ENCODE data around the gene MID2.
"Not testable (repeated sequence)": the region's sequence is repeated elsewhere in the genome, so short reads cannot be mapped to it uniquely, and the experiment has no call there.

Gene MID2

GRCh38 chrX:107848591-107848990 is 22.9 kb downstream of the MID2 start:
- H3K36me3 ChIP-seq (ENCODE audit: insufficient read depth, low read length) = no peaks in the 10 kb centered on the region
- no peaks in the 10 kb centered on the region for H3K9me3 ChIP-seq (ENCODE audit: low read length)
- no peak overlapping the region for H3K9ac ChIP-seq (ENCODE audit: low read length)
- no peaks in the 10 kb centered on the region for H3K27me3 ChIP-seq (ENCODE audit: control insufficient read depth in 1 of 2, insufficient read depth in 2 of 2, low read length in 2 of 2)
- no peak overlapping the region for H3K4me3 ChIP-seq (ENCODE audit: low read depth in 1 of 2, low read length in 2 of 2)
- no peak overlapping the region for H3K27ac ChIP-seq (ENCODE audit: low read depth, low read length)
- H3K4me1 ChIP-seq (ENCODE audit: insufficient read depth, low read length) = no peaks in the 10 kb centered on the region

GRCh38 chrX:107849747-107850421 is 24.2 kb downstream of the MID2 start:
- Histone ChIP-seq H3K4me1 (ENCODE audit: insufficient read depth, low read length) (no peaks in the 10 kb centered on the region), H3K27me3 (ENCODE audit: control insufficient read depth in 1 of 2, insufficient read depth in 2 of 2, low read length in 2 of 2) (no peaks in the 10 kb centered on the region), H3K9me3 (ENCODE audit: low read length) (no peaks in the 10 kb centered on the region), H3K9ac (ENCODE audit: low read length) (no peak overlapping the region), H3K4me3 (ENCODE audit: low read depth in 1 of 2, low read length in 2 of 2) (no peak overlapping the region), H3K27ac (ENCODE audit: low read depth, low read length) (no peak overlapping the region), H3K36me3 (ENCODE audit: insufficient read depth, low read length) (no peaks in the 10 kb centered on the region)

- no peaks in the 10 kb centered on the region for H3K36me3 ChIP-seq (ENCODE audit: insufficient read depth, low read length)
- H3K27ac ChIP-seq (ENCODE audit: low read depth, low read length) = no peak overlapping the region
These were observed 24.7 kb downstream of the MID2 start for GRCh38 chrX:107850422-107850765.

GRCh38 chrX:107851215-107851614 is 25.5 kb downstream of the MID2 start:
- Histone ChIP-seq H3K9me3 (ENCODE audit: low read length) (no peaks in the 10 kb centered on the region), H3K4me1 (ENCODE audit: insufficient read depth, low read length) (no peaks in the 10 kb centered on the region), H3K4me3 (ENCODE audit: low read depth in 1 of 2, low read length in 2 of 2) (no peak overlapping the region), H3K27ac (ENCODE audit: low read depth, low read length) (no peak overlapping the region), H3K9ac (ENCODE audit: low read length) (no peak overlapping the region), H3K27me3 (ENCODE audit: control insufficient read depth in 1 of 2, insufficient read depth in 2 of 2, low read length in 2 of 2) (no peaks in the 10 kb centered on the region), H3K36me3 (ENCODE audit: insufficient read depth, low read length) (peaks cover 5% of the 10 kb centered on the region)

More at GRCh38 chrX:107850422-107850765, 24.7 kb downstream of the MID2 start:
- no peaks in the 10 kb centered on the region for H3K9me3 ChIP-seq (ENCODE audit: low read length)
- no peak overlapping the region for H3K9ac ChIP-seq (ENCODE audit: low read length)
- H3K27me3 ChIP-seq (ENCODE audit: control insufficient read depth in 1 of 2, insufficient read depth in 2 of 2, low read length in 2 of 2) = no peaks in the 10 kb centered on the region
- H3K4me1 ChIP-seq (ENCODE audit: insufficient read depth, low read length) = no peaks in the 10 kb centered on the region
- H3K4me3 ChIP-seq (ENCODE audit: low read depth in 1 of 2, low read length in 2 of 2) = no peak overlapping the region

GRCh38 chrX:107851665-107852064 is 26.0 kb downstream of the MID2 start:
- not testable (repeated sequence) for H3K27me3 ChIP-seq (ENCODE audit: control insufficient read depth in 1 of 2, insufficient read depth in 2 of 2, low read length in 2 of 2); H3K4me3 ChIP-seq (ENCODE audit: low read depth in 1 of 2, low read length in 2 of 2); H3K4me1 ChIP-seq (ENCODE audit: insufficient read depth, low read length); H3K36me3 ChIP-seq (ENCODE audit: insufficient read depth, low read length); H3K9me3 ChIP-seq (ENCODE audit: low read length); H3K9ac ChIP-seq (ENCODE audit: low read length); H3K27ac ChIP-seq (ENCODE audit: low read depth, low read length)

- Histone ChIP-seq H3K9ac (ENCODE audit: low read length) (no peak overlapping the region), H3K4me3 (ENCODE audit: low read depth in 1 of 2, low read length in 2 of 2) (no peak overlapping the region), H3K27ac (ENCODE audit: low read depth, low read length) (no peak overlapping the region), H3K9me3 (ENCODE audit: low read length) (no peaks in the 10 kb centered on the region), H3K36me3 (ENCODE audit: insufficient read depth, low read length) (peaks cover 5% of the 10 kb centered on the region), H3K4me1 (ENCODE audit: insufficient read depth, low read length) (no peaks in the 10 kb centered on the region), H3K27me3 (ENCODE audit: control insufficient read depth in 1 of 2, insufficient read depth in 2 of 2, low read length in 2 of 2) (peaks cover 0 to 11% of the 10 kb centered on the region in 2 donors)
These were observed 30.6 kb downstream of the MID2 start for GRCh38 chrX:107856289-107856688.

GRCh38 chrX:107857041-107857440 is 31.4 kb downstream of the MID2 start:
- not testable (repeated sequence) for H3K36me3 ChIP-seq (ENCODE audit: insufficient read depth, low read length); H3K4me3 ChIP-seq (ENCODE audit: low read depth in 1 of 2, low read length in 2 of 2); H3K9me3 ChIP-seq (ENCODE audit: low read length); H3K4me1 ChIP-seq (ENCODE audit: insufficient read depth, low read length); H3K9ac ChIP-seq (ENCODE audit: low read length); H3K27ac ChIP-seq (ENCODE audit: low read depth, low read length)
- peaks cover 0 to 14% of the 10 kb centered on the region in 2 donors for H3K27me3 ChIP-seq (ENCODE audit: control insufficient read depth in 1 of 2, insufficient read depth in 2 of 2, low read length in 2 of 2)

GRCh38 chrX:107857837-107858236 is 32.2 kb downstream of the MID2 start:
- Histone ChIP-seq H3K27ac (ENCODE audit: low read depth, low read length) (no peak overlapping the region), H3K9ac (ENCODE audit: low read length) (no peak overlapping the region), H3K4me1 (ENCODE audit: insufficient read depth, low read length) (no peaks in the 10 kb centered on the region), H3K9me3 (ENCODE audit: low read length) (no peaks in the 10 kb centered on the region), H3K4me3 (ENCODE audit: low read depth in 1 of 2, low read length in 2 of 2) (no peak overlapping the region), H3K36me3 (ENCODE audit: insufficient read depth, low read length) (peaks cover 5% of the 10 kb centered on the region), H3K27me3 (ENCODE audit: control insufficient read depth in 1 of 2, insufficient read depth in 2 of 2, low read length in 2 of 2) (peaks cover 0 to 14% of the 10 kb centered on the region in 2 donors)

- Histone ChIP-seq H3K9me3 (ENCODE audit: low read length) (no peaks in the 10 kb centered on the region), H3K36me3 (ENCODE audit: insufficient read depth, low read length) (no peaks in the 10 kb centered on the region), H3K27me3 (ENCODE audit: control insufficient read depth in 1 of 2, insufficient read depth in 2 of 2, low read length in 2 of 2) (peaks cover 0 to 14% of the 10 kb centered on the region in 2 donors), H3K27ac (ENCODE audit: low read depth, low read length) (no peak overlapping the region), H3K9ac (ENCODE audit: low read length) (no peak overlapping the region), H3K4me1 (ENCODE audit: insufficient read depth, low read length) (no peaks in the 10 kb centered on the region), H3K4me3 (ENCODE audit: low read depth in 1 of 2, low read length in 2 of 2) (no peak overlapping the region)
These were observed 35.4 kb downstream of the MID2 start for GRCh38 chrX:107861056-107861455.

GRCh38 chrX:107871136-107871535 is 45.5 kb downstream of the MID2 start:
- H3K27me3 ChIP-seq (ENCODE audit: control insufficient read depth in 1 of 2, insufficient read depth in 2 of 2, low read length in 2 of 2) = no peaks in the 10 kb centered on the region
- no peaks in the 10 kb centered on the region for H3K9me3 ChIP-seq (ENCODE audit: low read length)
- H3K27ac ChIP-seq (ENCODE audit: low read depth, low read length) = no peak overlapping the region
- H3K4me3 ChIP-seq (ENCODE audit: low read depth in 1 of 2, low read length in 2 of 2) = no peak overlapping the region
- H3K36me3 ChIP-seq (ENCODE audit: insufficient read depth, low read length) = no peaks in the 10 kb centered on the region
- H3K4me1 ChIP-seq (ENCODE audit: insufficient read depth, low read length) = no peaks in the 10 kb centered on the region
- H3K9ac ChIP-seq (ENCODE audit: low read length) = no peak overlapping the region

GRCh38 chrX:107878106-107878505 is 52.4 kb downstream of the MID2 start:
- Histone ChIP-seq H3K4me3 (ENCODE audit: low read depth in 1 of 2, low read length in 2 of 2) (no peak overlapping the region), H3K27me3 (ENCODE audit: control insufficient read depth in 1 of 2, insufficient read depth in 2 of 2, low read length in 2 of 2) (peaks cover 0 to 5% of the 10 kb centered on the region in 2 donors), H3K36me3 (ENCODE audit: insufficient read depth, low read length) (no peaks in the 10 kb centered on the region)

GRCh38 chrX:107880054-107880610 is 54.5 kb downstream of the MID2 start:
- H3K27ac ChIP-seq (ENCODE audit: low read depth, low read length) = no peak overlapping the region
- H3K9me3 ChIP-seq (ENCODE audit: low read length) = no peaks in the 10 kb centered on the region
- H3K4me3 ChIP-seq (ENCODE audit: low read depth in 1 of 2, low read length in 2 of 2) = no peak overlapping the region
- H3K36me3 ChIP-seq (ENCODE audit: insufficient read depth, low read length) = no peaks in the 10 kb centered on the region
- peaks cover 0 to 5% of the 10 kb centered on the region in 2 donors for H3K27me3 ChIP-seq (ENCODE audit: control insufficient read depth in 1 of 2, insufficient read depth in 2 of 2, low read length in 2 of 2)
- H3K9ac ChIP-seq (ENCODE audit: low read length) = no peak overlapping the region
- H3K4me1 ChIP-seq (ENCODE audit: insufficient read depth, low read length) = no peaks in the 10 kb centered on the region

More at GRCh38 chrX:107878106-107878505, 52.4 kb downstream of the MID2 start:
- no peaks in the 10 kb centered on the region for H3K9me3 ChIP-seq (ENCODE audit: low read length)
- H3K27ac ChIP-seq (ENCODE audit: low read depth, low read length) = no peak overlapping the region
- H3K4me1 ChIP-seq (ENCODE audit: insufficient read depth, low read length) = no peaks in the 10 kb centered on the region
- no peak overlapping the region for H3K9ac ChIP-seq (ENCODE audit: low read length)
